HG03066 (cell line): ENCODE results near the gene CDC42BPA.
"Not testable (repeated sequence)": the region's sequence is repeated elsewhere in the genome, so short reads cannot be mapped to it uniquely, and the experiment has no call there.

Source experiments
- ATAC-seq: cut with Tn5 transposase; IDR thresholded peaks from one replicate; pipeline ENCODE4 v1.9.1; 2021; ENCODE audit warnings: low read depth; ENCODE audit not compliant: unreplicated experiment

CDC42BPA gene

GRCh38 chr1:226972931-226973330 is 345.4 kb downstream of the CDC42BPA start:
- ATAC-seq, result no peak

GRCh38 chr1:226971765-226972164 is 346.5 kb downstream of the CDC42BPA start:
- no peak for ATAC-seq

GRCh38 chr1:226967665-226968064 is 350.6 kb downstream of the CDC42BPA start:
- ATAC-seq, result no peak

- no peak for ATAC-seq
Measured at GRCh38 chr1:226966683-226967082, 351.6 kb downstream of the CDC42BPA start.

- no peak for ATAC-seq
Measured at GRCh38 chr1:226965581-226966440, 352.5 kb downstream of the CDC42BPA start.

- ATAC-seq, result no peak
Measured at GRCh38 chr1:226964611-226965486, 353.4 kb downstream of the CDC42BPA start.

GRCh38 chr1:226964068-226964425 is 354.2 kb downstream of the CDC42BPA start:
- no peak for ATAC-seq

GRCh38 chr1:226962421-226963391 is 355.6 kb downstream of the CDC42BPA start:
- no peak for ATAC-seq

- no peak for ATAC-seq
Measured at GRCh38 chr1:226960944-226961765, 357.1 kb downstream of the CDC42BPA start.

GRCh38 chr1:226960256-226960655 is 358.0 kb downstream of the CDC42BPA start:
- no peak for ATAC-seq

- no peak for ATAC-seq
Measured at GRCh38 chr1:226958300-226958699, 360.0 kb downstream of the CDC42BPA start.

GRCh38 chr1:226957714-226958113 is 360.6 kb downstream of the CDC42BPA start:
- no peak for ATAC-seq

- ATAC-seq, result no peak
Measured at GRCh38 chr1:226956942-226957713, 361.2 kb downstream of the CDC42BPA start.

GRCh38 chr1:226955857-226956256 is 362.4 kb downstream of the CDC42BPA start:
- ATAC-seq, result not testable (repeated sequence)

- no peak for ATAC-seq
Measured at GRCh38 chr1:226954777-226955176, 363.5 kb downstream of the CDC42BPA start.

- no peak for ATAC-seq
Measured at GRCh38 chr1:226954337-226954736, 364.0 kb downstream of the CDC42BPA start.

GRCh38 chr1:226953175-226953800 is 365.0 kb downstream of the CDC42BPA start:
- ATAC-seq, result no peak

GRCh38 chr1:226952118-226952441 is 366.2 kb downstream of the CDC42BPA start:
- ATAC-seq, result no peak
